GM23338 (cell line): ENCODE results near the gene KLHL26.
A peak's percentile ranks its signal among the peaks of the same experiment; 100 is the strongest.

Experiments used
- CREB1 ChIP-seq: fragments of 250-450 bp; sonication (Bioruptor Pico); IDR thresholded peaks from 2 replicates; pipeline ENCODE4 v1.5.0; 2020; ENCODE audit warnings: low read depth, mild to moderate bottlenecking, moderate library complexity
- EZH2 ChIP-seq: fragments of 200-600 bp; sonication (generic); IDR thresholded peaks from one replicate; pipeline ENCODE4 v1.8.0; 2017; ENCODE audit warnings: antibody characterized with exemption, mild to moderate bottlenecking, low read depth; ENCODE audit not compliant: unreplicated experiment
- EZH2phosphoT487 ChIP-seq: fragments of 200-600 bp; sonication (generic); IDR thresholded peaks from one replicate; pipeline ENCODE4 v1.8.1; 2018; ENCODE audit warnings: antibody characterized with exemption; ENCODE audit not compliant: unreplicated experiment
- POLR2AphosphoS5 ChIP-seq: IDR thresholded peaks from 2 replicates; pipeline ENCODE4 v1.6.1; 2016; ENCODE audit warnings: antibody characterized with exemption, low read depth
- REST ChIP-seq: IDR thresholded peaks from one replicate; pipeline ENCODE4 v1.6.1; 2018; ENCODE audit warnings: antibody characterized with exemption; ENCODE audit not compliant: unreplicated experiment
- ZNF114 ChIP-seq: fragments of 250-450 bp; sonication (Bioruptor Pico); IDR thresholded peaks from 2 replicates; pipeline ENCODE4 v1.5.0; 2020; ENCODE audit warnings: mild to moderate bottlenecking, moderate library complexity
- TF ChIP-seq, protein P1 (sequence below), 2 experiments: fragments of 200-600 bp in 1 of 2; sonication (generic) in 1 of 2; conservative IDR thresholded peaks; 2 replicates each; pipeline versions ENCODE4 v1.5.1 to v1.6.1; 2016 to 2017; ENCODE audit warnings: antibody characterized with exemption in 2 of 2, low read depth in 2 of 2, mild to moderate bottlenecking in 2 of 2, moderate library complexity in 1 of 2

- TF ChIP-seq, protein P1, sequence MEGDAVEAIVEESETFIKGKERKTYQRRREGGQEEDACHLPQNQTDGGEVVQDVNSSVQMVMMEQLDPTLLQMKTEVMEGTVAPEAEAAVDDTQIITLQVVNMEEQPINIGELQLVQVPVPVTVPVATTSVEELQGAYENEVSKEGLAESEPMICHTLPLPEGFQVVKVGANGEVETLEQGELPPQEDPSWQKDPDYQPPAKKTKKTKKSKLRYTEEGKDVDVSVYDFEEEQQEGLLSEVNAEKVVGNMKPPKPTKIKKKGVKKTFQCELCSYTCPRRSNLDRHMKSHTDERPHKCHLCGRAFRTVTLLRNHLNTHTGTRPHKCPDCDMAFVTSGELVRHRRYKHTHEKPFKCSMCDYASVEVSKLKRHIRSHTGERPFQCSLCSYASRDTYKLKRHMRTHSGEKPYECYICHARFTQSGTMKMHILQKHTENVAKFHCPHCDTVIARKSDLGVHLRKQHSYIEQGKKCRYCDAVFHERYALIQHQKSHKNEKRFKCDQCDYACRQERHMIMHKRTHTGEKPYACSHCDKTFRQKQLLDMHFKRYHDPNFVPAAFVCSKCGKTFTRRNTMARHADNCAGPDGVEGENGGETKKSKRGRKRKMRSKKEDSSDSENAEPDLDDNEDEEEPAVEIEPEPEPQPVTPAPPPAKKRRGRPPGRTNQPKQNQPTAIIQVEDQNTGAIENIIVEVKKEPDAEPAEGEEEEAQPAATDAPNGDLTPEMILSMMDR (conservative IDR thresholded peaks at IDR 0.05; ENCODE audit: low read depth in 2 of 2) = peak in 1 of 2 experiments; percentile 40; a peak in 2 of 4 replicates
- no peak for TF ChIP-seq EZH2phosphoT487
- TF ChIP-seq CREB1 = no peak
- TF ChIP-seq EZH2 = no peak
- no peak for TF ChIP-seq POLR2AphosphoS5
- TF ChIP-seq REST = no peak
- no peak for TF ChIP-seq ZNF114 (CRISPR knock-in tag)
Observed at GRCh38 chr19:18644196-18645034, 7.6 kb downstream of the KLHL26 start.
